Neural cell (in vitro differentiated cells): Measurements from ENCODE around the gene C12orf60. TPM values are rescaled to one million over a fixed set of nuclear protein-coding genes. Genes with fewer than 3 reads are reported as not detected.
A peak's percentile ranks its signal among the peaks of the same experiment; 100 is the strongest.

Source experiments
- H2AFZ ChIP-seq: fragments of 200-600, 300-800 bp; sonication (generic), shearing (Covaris generic); 2 replicates; pipeline ENCODE4 v1.6.0; 2014; ENCODE audit warnings: low read depth, mild to moderate bottlenecking, antibody characterized with exemption, low read length, moderate library complexity
- H3F3A ChIP-seq: fragments of 200-600 bp; shearing (Covaris generic); 2 replicates; pipeline ENCODE4 v1.6.1; 2016; ENCODE audit warnings: mild to moderate bottlenecking, moderate library complexity, mixed read lengths, antibody characterized with exemption, low read length; ENCODE audit not compliant: insufficient read depth, poor library complexity, severe bottlenecking
- H3K27ac ChIP-seq: fragments of 200-600, 300-800 bp; sonication (generic), shearing (Covaris generic); 2 replicates; pipeline ENCODE4 v1.5.1; 2014; ENCODE audit warnings: mild to moderate bottlenecking, low read length, moderate library complexity
- H3K27me3 ChIP-seq: fragments of 300-800, 200-600 bp; sonication (generic), shearing (Covaris generic); 2 replicates; pipeline ENCODE4 v1.6.0; 2014; ENCODE audit warnings: mild to moderate bottlenecking, low read depth, low read length, moderate library complexity; ENCODE audit not compliant: insufficient read depth
- H3K36me3 ChIP-seq: fragments of 300-800, 200-600 bp; sonication (generic), shearing (Covaris generic); 2 replicates; pipeline ENCODE4 v1.5.1; 2014; ENCODE audit warnings: mild to moderate bottlenecking, antibody characterized with exemption, low read length, moderate library complexity; ENCODE audit not compliant: insufficient read depth
- H3K4me2 ChIP-seq: fragments of 300-800, 200-600 bp; sonication (generic), shearing (Covaris generic); 2 replicates; pipeline ENCODE4 v1.6.0; 2014; ENCODE audit warnings: mild to moderate bottlenecking, low read length
- H3K4me3 ChIP-seq: fragments of 300-800, 200-600 bp; sonication (generic), shearing (Covaris generic); 2 replicates; pipeline ENCODE4 v1.5.1; 2014; ENCODE audit warnings: mild to moderate bottlenecking, low read length, moderate library complexity
- H3K79me2 ChIP-seq: fragments of 200-600 bp; shearing (Covaris generic); replicated peaks from 2 replicates; pipeline ENCODE4 v1.6.0; 2014; ENCODE audit warnings: mild to moderate bottlenecking, low read length, moderate library complexity; ENCODE audit not compliant: insufficient read depth
- H3K9ac ChIP-seq: fragments of 300-800, 200-600 bp; sonication (generic), shearing (Covaris generic); 2 replicates; pipeline ENCODE4 v1.6.1; 2016; ENCODE audit warnings: mild to moderate bottlenecking, low read length, mixed read lengths
- H3K9me2 ChIP-seq: fragments of 200-600 bp; shearing (Covaris generic); 2 replicates; pipeline ENCODE4 v1.6.1; 2016; ENCODE audit warnings: mild to moderate bottlenecking, low read length, mixed read lengths; ENCODE audit not compliant: insufficient read depth
- H3K9me3 ChIP-seq: fragments of 200-600, 300-800 bp; sonication (generic), shearing (Covaris generic); 2 replicates; pipeline ENCODE4 v1.6.1; 2016; ENCODE audit warnings: mild to moderate bottlenecking, mixed run types, low read length, moderate library complexity, mixed read lengths
- H4K20me1 ChIP-seq: fragments of 200-600 bp; shearing (Covaris generic); 2 replicates; pipeline ENCODE4 v1.6.1; 2016; ENCODE audit warnings: mild to moderate bottlenecking, mixed run types; ENCODE audit not compliant: insufficient read depth
- CTCF ChIP-seq: fragments of 450-650 bp; IDR thresholded peaks from 2 replicates; pipeline ENCODE4 v1.5.1; 2014; ENCODE audit warnings: antibody characterized with exemption, mild to moderate bottlenecking, moderate library complexity; ENCODE audit not compliant: poor library complexity, severe bottlenecking
- EP300 ChIP-seq: fragments of 450-650 bp; conservative IDR thresholded peaks from 2 replicates; pipeline ENCODE4 v1.6.1; 2014; ENCODE audit warnings: antibody characterized with exemption, mild to moderate bottlenecking, moderate library complexity; ENCODE audit not compliant: poor library complexity, severe bottlenecking
- EZH2 ChIP-seq: fragments of 200-600, 300-800 bp; shearing (Covaris generic), sonication (generic); IDR thresholded peaks from 2 replicates; pipeline ENCODE4 v1.6.1; 2014; ENCODE audit warnings: antibody characterized with exemption, low read length, borderline replicate concordance, mild to moderate bottlenecking; ENCODE audit not compliant: insufficient read depth, poor library complexity, severe bottlenecking
- MXI1 ChIP-seq: fragments of 450-650 bp; conservative IDR thresholded peaks from 2 replicates; pipeline ENCODE4 v1.6.1; 2014; ENCODE audit warnings: antibody characterized with exemption, mild to moderate bottlenecking; ENCODE audit not compliant: poor library complexity, severe bottlenecking
- POLR2AphosphoS5 ChIP-seq: IDR thresholded peaks from 2 replicates; pipeline ENCODE4 v1.6.1; 2012
- RAD21 ChIP-seq: fragments of 450-650 bp; conservative IDR thresholded peaks from 2 replicates; pipeline ENCODE4 v1.6.1; 2014; ENCODE audit warnings: antibody characterized with exemption, mild to moderate bottlenecking, moderate library complexity
- REST ChIP-seq: IDR thresholded peaks from 2 replicates; pipeline ENCODE4 v1.6.1; 2012; ENCODE audit warnings: borderline replicate concordance
- SMC3 ChIP-seq: fragments of 450-650 bp; conservative IDR thresholded peaks from 2 replicates; pipeline ENCODE4 v1.6.1; 2014; ENCODE audit warnings: antibody characterized with exemption, mild to moderate bottlenecking, moderate library complexity; ENCODE audit not compliant: poor library complexity
- TAF1 ChIP-seq: IDR thresholded peaks from 2 replicates; pipeline ENCODE4 v1.6.1; 2012; ENCODE audit warnings: low read depth
- polyA plus RNA-seq: library from polyadenylated mRNA; depleted of rRNA; stranded (reverse); fragments of >200 nt; gene quantifications from 2 replicates; pipeline ENCODE4 v1.2.3, GENCODE V29; 2014

The C12orf60 gene
- polyA plus RNA-seq, 1 donor from 2014 or later: 4.8 TPM

GRCh38 chr12:14769466-14769968 is 34.0 kb upstream of the C12orf60 start:
- Histone ChIP-seq H3K9me2 (no peaks in the 10 kb centered on the region), H3K27me3 (peaks cover 27% of the 10 kb centered on the region), H3K4me2 (peak overlapping the region; percentile 15), H3K9ac (peak overlapping the region; percentile 74), H3K27ac (peak overlapping the region; percentile 78), H3K36me3 (no peaks in the 10 kb centered on the region), H3K9me3 (no peaks in the 10 kb centered on the region), H3K79me2 (no peaks in the 10 kb centered on the region), H4K20me1 (no peaks in the 10 kb centered on the region), H3F3A (no peaks in the 10 kb centered on the region), H3K4me3 (peak overlapping the region; percentile 72), H2AFZ (peak overlapping the region; percentile 74)
- TF ChIP-seq RAD21 (no peak), POLR2AphosphoS5 (no peak), EP300 (no peak), TAF1 (no peak), MXI1 (no peak), REST (no peak)

GRCh38 chr12:14769969-14770495 is 33.4 kb upstream of the C12orf60 start:
- Histone ChIP-seq H3K9ac (peak overlapping the region; percentile 74), H4K20me1 (no peaks in the 10 kb centered on the region), H3K9me3 (no peaks in the 10 kb centered on the region), H3K4me3 (peak overlapping the region; percentile 72), H2AFZ (peak overlapping the region; percentile 74), H3F3A (no peaks in the 10 kb centered on the region), H3K36me3 (no peaks in the 10 kb centered on the region), H3K79me2 (no peaks in the 10 kb centered on the region), H3K27ac (peak overlapping the region; percentile 78), H3K27me3 (peaks cover 32% of the 10 kb centered on the region), H3K4me2 (peak overlapping the region; percentile 67), H3K9me2 (no peaks in the 10 kb centered on the region)
- TF ChIP-seq EP300 (no peak), MXI1 (peak; percentile 57), SMC3 (peak; percentile 66), EZH2 (no peak), CTCF (peak; percentile 79), RAD21 (peak; percentile 51)
